ENCODE data around the gene PNPLA2. TPM values are rescaled to one million over a fixed set of nuclear protein-coding genes. Genes with fewer than 3 reads are reported as not detected.

The PNPLA2 gene
- total RNA-seq, 1 experiment from 2014 or later, result 93.6 TPM

GRCh38 chr11:813072-813455 lies 5.7 kb upstream of the PNPLA2 start:
- no peak overlapping the region for H3K27ac Mint-ChIP-seq (ENCODE audit: unreplicated experiment)
- no peaks in the 10 kb centered on the region for H3K4me1 Mint-ChIP-seq (ENCODE audit: low read depth, unreplicated experiment)
- no peaks in the 10 kb centered on the region for H3K27me3 Mint-ChIP-seq (ENCODE audit: insufficient read depth, unreplicated experiment)
- CTCF ChIA-PET, result no interaction called here
- Histone ChIP-seq H3K27me3 (replicated peaks; ENCODE audit: control insufficient read depth, insufficient read depth, low read length) (no peaks in the 10 kb centered on the region), H3K9me3 (no peaks in the 10 kb centered on the region), H3K36me3 (ENCODE audit: control insufficient read depth, insufficient read depth, low read length) (peaks cover 14% of the 10 kb centered on the region), H3K4me3 (ENCODE audit: low read depth, low read length) (no peak overlapping the region), H3K4me1 (peaks cover 4% of the 10 kb centered on the region)
- H3K4me3 Mint-ChIP-seq (ENCODE audit: unreplicated experiment), result no peak overlapping the region
- TF ChIP-seq CTCF (IDR thresholded peaks at IDR 0.05; ENCODE audit: insufficient read depth in 1 of 2, low read depth in 1 of 2, low read length in 1 of 2, severe bottlenecking in 1 of 2, unreplicated experiment in 1 of 2), result no peak
- intact Hi-C loops (cut with micrococcal nuclease; ENCODE audit: unreplicated experiment), result no loop called here
- H3K9me3 Mint-ChIP-seq (ENCODE audit: unreplicated experiment), result no peaks in the 10 kb centered on the region
- H3K36me3 Mint-ChIP-seq (ENCODE audit: insufficient read depth, unreplicated experiment), result peaks cover 81% of the 10 kb centered on the region
- BruUV-seq (replicated peaks), result no TSS peak
- POLR2A ChIA-PET, result no interaction called here
- no peak for DNase-seq

- intact Hi-C loops (cut with micrococcal nuclease; ENCODE audit: unreplicated experiment), result no loop called here
- ChIA-PET CTCF (no interaction called here), POLR2A (no interaction called here)
- Mint-ChIP-seq H3K4me1 (ENCODE audit: low read depth, unreplicated experiment) (no peaks in the 10 kb centered on the region), H3K27me3 (ENCODE audit: insufficient read depth, unreplicated experiment) (no peaks in the 10 kb centered on the region), H3K36me3 (ENCODE audit: insufficient read depth, unreplicated experiment) (peaks cover 81% of the 10 kb centered on the region), H3K4me3 (ENCODE audit: unreplicated experiment) (no peak overlapping the region), H3K9me3 (ENCODE audit: unreplicated experiment) (no peaks in the 10 kb centered on the region), H3K27ac (ENCODE audit: unreplicated experiment) (no peak overlapping the region)
- no peak for DNase-seq
- TF ChIP-seq CTCF (IDR thresholded peaks at IDR 0.05; ENCODE audit: insufficient read depth in 1 of 2, low read depth in 1 of 2, low read length in 1 of 2, severe bottlenecking in 1 of 2, unreplicated experiment in 1 of 2), result no peak
- peaks cover 10% of the 10 kb centered on the region for H3K4me1 ChIP-seq
- H3K4me3 ChIP-seq (ENCODE audit: low read depth, low read length), result no peak overlapping the region
- H3K36me3 ChIP-seq (ENCODE audit: control insufficient read depth, insufficient read depth, low read length), result peaks cover 14% of the 10 kb centered on the region
- BruUV-seq (replicated peaks), result no TSS peak
- H3K27me3 ChIP-seq (replicated peaks; ENCODE audit: control insufficient read depth, insufficient read depth, low read length), result no peaks in the 10 kb centered on the region
- H3K9me3 ChIP-seq, result no peaks in the 10 kb centered on the region
Measured at GRCh38 chr11:813456-814096, 5.1 kb upstream of the PNPLA2 start.

- H3K36me3 Mint-ChIP-seq (ENCODE audit: insufficient read depth, unreplicated experiment), result peaks cover 78% of the 10 kb centered on the region
- H3K27ac Mint-ChIP-seq (ENCODE audit: unreplicated experiment), result no peak overlapping the region
- Histone ChIP-seq H3K4me3 (ENCODE audit: low read depth, low read length) (no peak overlapping the region), H3K27me3 (replicated peaks; ENCODE audit: control insufficient read depth, insufficient read depth, low read length) (no peaks in the 10 kb centered on the region), H3K36me3 (ENCODE audit: control insufficient read depth, insufficient read depth, low read length) (peaks cover 15% of the 10 kb centered on the region), H3K9me3 (no peaks in the 10 kb centered on the region), H3K4me1 (peaks cover 22% of the 10 kb centered on the region)
- no peak for DNase-seq
- no peak for TF ChIP-seq CTCF (IDR thresholded peaks at IDR 0.05; ENCODE audit: insufficient read depth in 1 of 2, low read depth in 1 of 2, low read length in 1 of 2, severe bottlenecking in 1 of 2, unreplicated experiment in 1 of 2)
- POLR2A ChIA-PET, result no interaction called here
- H3K4me1 Mint-ChIP-seq (ENCODE audit: low read depth, unreplicated experiment), result no peaks in the 10 kb centered on the region
- H3K27me3 Mint-ChIP-seq (ENCODE audit: insufficient read depth, unreplicated experiment), result no peaks in the 10 kb centered on the region
- BruUV-seq (replicated peaks), result no TSS peak
- intact Hi-C loops (cut with micrococcal nuclease; ENCODE audit: unreplicated experiment), result no loop called here
- H3K4me3 Mint-ChIP-seq (ENCODE audit: unreplicated experiment), result no peak overlapping the region
- no peaks in the 10 kb centered on the region for H3K9me3 Mint-ChIP-seq (ENCODE audit: unreplicated experiment)
- CTCF ChIA-PET, result no interaction called here
Measured at GRCh38 chr11:815675-816432, 2.9 kb upstream of the PNPLA2 start.
